HUDEP-2 (cell line): Measurements from ENCODE around the gene NDFIP1.

Source experiments
- DNase-seq, 76 experiments: peaks; one replicate each; lab custom pipeline; 2025; ENCODE audit not compliant: unreplicated experiment in 76 of 76; lab: John Stamatoyannopoulos, UW

NDFIP1 gene

GRCh38 chr5:142091012-142091411 lies 17.6 kb upstream of the NDFIP1 start:
- no peak for DNase-seq

DNA sequence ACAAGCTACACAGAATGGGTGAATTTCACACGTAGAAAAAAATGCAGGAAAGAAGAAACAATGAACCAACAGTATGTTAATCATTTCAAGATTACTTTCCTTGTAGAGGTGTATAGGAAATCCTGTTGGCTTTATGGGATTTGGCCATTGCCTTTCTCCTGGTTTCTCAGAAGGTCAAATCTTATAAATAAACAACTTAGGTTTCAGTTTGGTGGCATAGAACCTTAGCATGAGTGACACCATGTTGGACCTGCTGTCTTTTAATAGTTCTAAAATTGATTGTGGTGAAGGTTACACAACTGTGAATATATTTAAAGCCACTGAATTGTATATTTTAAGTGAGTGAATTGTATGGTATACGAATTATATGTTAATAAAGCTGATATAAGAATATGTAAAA lies 16.7 kb upstream of the NDFIP1 start:
- DNase-seq, result no peak

DNA sequence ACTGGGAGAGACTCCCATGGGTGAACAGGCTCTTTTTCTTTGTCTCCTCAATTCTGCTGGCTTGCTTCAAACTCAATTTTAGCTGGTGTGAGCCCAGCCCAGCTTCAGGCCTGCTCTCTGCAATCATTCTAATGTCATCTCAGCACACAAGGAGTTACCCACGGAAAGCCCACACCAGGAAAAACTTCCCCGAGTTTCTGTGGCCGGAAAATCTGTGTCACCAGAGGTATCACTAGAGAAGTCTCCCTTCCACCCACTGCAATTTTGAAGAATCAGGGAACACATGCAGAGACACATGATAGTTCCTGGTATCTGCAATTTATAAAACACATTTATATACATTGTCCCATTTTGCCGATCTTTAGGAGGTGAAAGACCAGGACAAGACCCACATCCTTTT lies 13.5 kb upstream of the NDFIP1 start:
- DNase-seq, result no peak

GRCh38 chr5:142095651-142096330 lies 12.8 kb upstream of the NDFIP1 start:
- peak in 5 of 76 experiments; percentile 4 to 33 (median 5) for DNase-seq

DNA sequence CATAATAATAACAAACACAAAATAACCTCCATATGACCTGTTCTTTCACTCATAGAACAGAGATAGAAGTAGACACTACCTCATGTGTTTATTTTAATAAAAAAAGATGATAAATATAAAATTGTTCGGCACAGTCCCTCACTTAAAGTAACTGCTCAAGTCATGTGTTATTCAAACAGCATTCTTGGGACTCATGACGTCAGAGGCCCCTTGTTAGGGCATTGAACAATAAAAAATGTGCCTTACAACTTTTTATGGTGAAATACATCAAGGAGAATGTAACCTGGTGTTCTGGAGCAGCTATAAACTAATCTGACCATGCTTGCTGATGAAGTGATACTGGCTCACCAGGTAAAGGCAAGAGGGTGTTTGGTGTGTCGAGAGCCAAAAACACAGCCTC lies 12.2 kb upstream of the NDFIP1 start:
- no peak for DNase-seq

GRCh38 chr5:142097681-142098080 lies 10.9 kb upstream of the NDFIP1 start:
- DNase-seq, result no peak

DNA sequence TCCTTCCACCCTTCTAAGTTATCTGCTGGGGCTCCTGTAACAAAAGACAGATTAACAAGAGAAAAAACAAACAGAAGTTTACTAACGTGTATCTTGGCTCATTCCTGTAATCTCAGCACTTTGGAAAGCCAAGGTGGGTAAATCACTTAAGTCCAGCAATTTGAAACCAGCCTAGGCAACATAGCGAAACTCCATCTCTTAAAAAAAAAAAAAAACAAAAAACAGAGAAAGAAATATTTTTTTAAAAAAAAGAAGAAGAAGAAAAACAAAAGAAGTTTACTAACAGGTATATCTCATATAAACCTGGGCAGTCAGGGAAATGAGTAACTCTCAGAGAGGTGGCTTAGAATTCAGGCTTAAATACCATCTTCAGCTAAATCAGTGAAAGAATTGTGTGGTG lies 10.3 kb upstream of the NDFIP1 start:
- DNase-seq, result no peak

GRCh38 chr5:142098931-142099330 lies 9.6 kb upstream of the NDFIP1 start:
- DNase-seq, result no peak

DNA sequence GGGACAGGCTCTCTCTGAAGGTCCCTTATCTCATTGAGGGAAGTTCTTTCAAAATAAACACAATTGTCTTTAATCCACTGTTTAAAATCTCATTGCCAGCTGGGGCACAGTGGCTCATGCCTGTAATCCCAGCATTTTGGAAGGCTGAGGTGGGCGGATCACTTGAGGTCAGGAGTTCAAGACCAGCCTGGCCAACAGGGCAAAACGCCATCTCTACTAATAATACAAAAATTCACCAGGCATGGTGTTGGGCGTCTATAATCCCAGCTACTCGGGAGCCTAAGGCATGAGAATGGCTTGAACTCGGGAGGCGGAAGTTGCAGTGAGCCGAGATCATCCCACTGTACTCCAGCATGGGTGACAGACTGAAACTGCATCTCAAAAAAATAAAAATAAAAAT lies 8.3 kb upstream of the NDFIP1 start:
- DNase-seq, result no peak

- DNase-seq, result no peak
Observed at GRCh38 chr5:142102980-142103740, 5.4 kb upstream of the NDFIP1 start.

DNA sequence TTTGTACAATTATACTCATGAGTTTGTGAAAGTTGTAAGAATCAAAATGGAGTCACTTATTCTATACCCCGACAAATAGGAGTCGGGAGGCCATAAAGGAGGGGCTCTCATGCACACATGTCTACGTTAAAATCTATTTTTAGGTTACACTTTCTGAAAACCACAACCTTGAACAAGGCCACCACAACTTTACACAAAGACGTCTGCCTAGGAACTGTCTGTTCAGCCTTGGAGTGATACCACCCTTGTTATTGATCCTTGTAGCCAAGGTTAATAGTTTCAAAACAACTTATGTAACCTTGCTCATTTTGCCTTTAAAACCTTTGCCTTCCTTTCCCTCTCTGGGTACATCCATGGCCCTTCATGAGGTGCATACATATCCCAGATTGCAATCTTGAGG lies 4.1 kb upstream of the NDFIP1 start:
- DNase-seq, result no peak

GRCh38 chr5:142106061-142106460 lies 2.5 kb upstream of the NDFIP1 start:
- no peak for DNase-seq

GRCh38 chr5:142107036-142107735 lies 1.4 kb upstream of the NDFIP1 start:
- DNase-seq, result no peak

DNA sequence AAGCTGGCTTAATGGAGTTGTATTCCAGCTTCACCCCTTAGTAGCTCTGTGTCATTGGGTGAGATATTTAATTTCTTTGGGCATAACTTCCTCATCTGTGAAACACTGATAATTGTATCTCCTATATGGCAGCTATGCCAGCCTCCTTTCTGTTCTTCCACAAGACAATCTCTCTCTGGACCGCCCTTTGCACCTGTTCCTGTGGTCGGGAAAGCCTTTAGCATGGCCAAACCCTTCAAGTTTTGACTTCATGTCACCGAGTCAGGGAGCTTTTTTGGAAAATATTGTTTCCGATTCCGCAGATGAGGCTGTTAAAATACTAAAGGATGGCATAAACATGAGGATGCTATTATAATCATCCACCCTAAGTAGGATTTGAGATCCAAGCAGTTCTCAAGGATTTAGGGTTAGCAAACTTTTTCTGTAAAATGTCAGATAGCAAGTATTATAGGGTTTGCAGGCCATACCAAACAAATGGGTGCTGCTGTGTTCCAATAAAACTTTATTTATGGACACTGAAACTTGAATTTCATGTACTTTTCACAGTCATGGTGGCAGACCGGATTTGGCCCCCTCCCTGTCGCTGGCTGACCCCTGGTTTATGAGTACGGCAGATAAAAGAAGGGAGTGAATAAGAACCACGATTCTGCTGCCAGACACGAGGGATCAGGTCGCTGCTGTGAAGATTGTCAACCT lies 695 bp upstream of the NDFIP1 start:
- DNase-seq, result peak in 72 of 76 experiments; percentile 32 to 93 (median 74)

DNA sequence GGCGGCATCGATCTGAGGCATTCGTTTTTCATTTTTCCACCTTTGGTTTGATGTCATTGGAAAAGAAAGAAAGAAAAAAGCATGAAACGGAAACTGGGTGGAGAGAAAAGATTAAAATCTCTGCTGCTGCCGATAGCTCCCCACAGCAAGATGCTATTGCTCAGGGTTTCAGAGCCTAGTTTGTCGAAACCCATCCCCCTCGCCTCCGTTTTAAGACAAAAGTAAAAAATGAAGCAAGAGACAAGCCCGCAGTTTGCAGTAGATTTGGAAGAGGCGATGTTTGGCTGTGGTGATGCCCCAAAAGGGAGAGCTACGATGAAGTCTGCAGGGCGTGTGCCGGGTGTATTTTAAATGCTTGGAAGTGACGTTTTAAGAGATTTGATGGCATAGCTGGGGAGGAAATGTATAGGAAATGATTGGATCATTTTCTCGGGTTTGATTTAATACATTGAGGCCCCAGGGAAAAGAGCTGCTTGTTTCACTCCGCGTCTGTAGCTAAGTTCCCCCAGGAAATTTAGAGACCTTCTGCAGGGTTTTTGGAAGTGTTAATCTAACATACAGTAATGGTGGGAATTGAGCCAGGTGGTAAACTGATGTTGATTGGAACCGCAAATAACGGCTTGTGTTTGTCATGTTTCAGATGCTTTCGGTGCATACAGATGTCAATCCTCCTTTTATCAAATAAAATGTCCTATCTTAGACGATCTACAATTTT lies 909 bp downstream of the NDFIP1 start:
- DNase-seq, result peak in 15 of 76 experiments; percentile 7 to 54 (median 22)

DNA sequence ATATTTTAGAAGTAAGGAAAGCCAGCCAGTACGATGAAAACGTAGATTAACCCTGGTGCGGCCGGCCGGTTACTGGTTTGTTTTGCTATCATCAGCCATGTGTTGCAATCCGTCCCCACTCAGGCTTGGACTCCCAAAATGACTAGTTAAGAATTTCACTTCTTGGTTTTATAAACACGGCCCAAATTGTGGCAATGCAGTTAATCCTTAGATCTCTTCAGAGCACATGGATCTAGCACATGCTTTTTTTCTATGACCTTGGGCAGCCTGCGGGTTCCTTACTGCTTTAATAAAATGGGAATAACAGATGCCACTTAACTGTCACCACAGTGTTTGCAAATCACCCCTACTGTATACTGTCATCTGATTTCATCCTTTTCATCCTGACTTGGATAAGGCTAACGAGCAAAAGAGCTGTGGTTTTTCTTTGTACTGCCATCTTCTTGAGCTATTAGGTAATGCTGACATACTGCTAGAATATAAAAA lies 1.5 kb downstream of the NDFIP1 start:
- DNase-seq, result peak in 15 of 76 experiments; percentile 3 to 60 (median 27)

GRCh38 chr5:142110988-142111687 lies 2.6 kb downstream of the NDFIP1 start:
- DNase-seq, result no peak

DNA sequence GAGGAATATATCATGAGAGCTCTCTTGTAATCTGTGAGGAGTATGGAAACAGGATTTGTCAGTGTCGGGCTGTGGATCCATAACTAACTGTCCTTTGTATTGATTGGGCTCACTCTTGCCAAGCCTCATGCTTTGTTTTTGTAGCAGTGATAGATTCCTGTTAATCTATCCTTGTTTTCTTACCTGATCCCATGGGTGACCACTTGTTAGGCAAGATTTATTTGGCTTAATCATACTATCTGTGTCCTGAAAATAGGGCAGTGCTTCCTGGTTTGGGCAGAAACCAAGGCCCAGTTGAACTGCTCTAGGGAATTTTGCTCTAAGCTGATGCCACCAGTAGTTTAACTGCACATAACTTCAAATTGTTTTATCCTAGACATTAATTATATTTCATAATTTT lies 6.1 kb downstream of the NDFIP1 start:
- no peak for DNase-seq

- no peak for DNase-seq
Observed at GRCh38 chr5:142115937-142116614, 7.5 kb downstream of the NDFIP1 start.
